Measurements from ENCODE around the gene ZFP36. TPM values are rescaled to one million over a fixed set of nuclear protein-coding genes. Genes with fewer than 3 reads are reported as not detected.
A peak's percentile ranks its signal among the peaks of the same experiment; 100 is the strongest.

ZFP36 gene
- total RNA-seq, 2 experiments from 2014 or later, result 1,278 to 1,362 TPM

- Mint-ChIP-seq H3K9me3 (no peaks in the 10 kb centered on the region), H3K4me1 (ENCODE audit: low read depth) (peaks cover 53% of the 10 kb centered on the region), H3K4me3 (peak overlapping the region; percentile 99), H3K27ac (peak overlapping the region; percentile 98), H3K27me3 (peaks cover 12% of the 10 kb centered on the region), H3K36me3 (ENCODE audit: low read depth) (peaks cover 65% of the 10 kb centered on the region)
- Histone ChIP-seq H3K9me3 (ENCODE audit: control insufficient read depth in 1 of 2, insufficient read depth in 1 of 2, low read length in 2 of 2) (no peaks in the 10 kb centered on the region), H3K27me3 (ENCODE audit: control insufficient read depth in 1 of 2, insufficient read depth in 2 of 2, low read length in 2 of 2) (no peaks in the 10 kb centered on the region), H3K27ac (ENCODE audit: low read depth in 1 of 2, low read length in 2 of 2) (peak overlapping the region; percentile 100), H3K4me1 (ENCODE audit: insufficient read depth, low read length) (peaks cover 85% of the 10 kb centered on the region), H3K4me3 (ENCODE audit: low read length) (peak overlapping the region; percentile 100), H3K36me3 (ENCODE audit: insufficient read depth, low read length) (peaks cover 29% of the 10 kb centered on the region)
- ChIA-PET POLR2A (interaction anchor here (0.7 to 9.4 kb wide), 11 partner anchors 8 to 558 kb away, joined by 3 to 144 read pairs (median 12); partner anchors contain the start of genes EID2B, GMFG, HNRNPL and MED29), CTCF (interaction anchor here (1.2 to 3.4 kb wide), 2 partner anchors 10 to 62 kb away, joined by 3 to 21 read pairs; no protein-coding TSS in a partner anchor)
- peak; percentile 57 to 92 (median 72) for DNase-seq
- TF ChIP-seq, protein P1, sequence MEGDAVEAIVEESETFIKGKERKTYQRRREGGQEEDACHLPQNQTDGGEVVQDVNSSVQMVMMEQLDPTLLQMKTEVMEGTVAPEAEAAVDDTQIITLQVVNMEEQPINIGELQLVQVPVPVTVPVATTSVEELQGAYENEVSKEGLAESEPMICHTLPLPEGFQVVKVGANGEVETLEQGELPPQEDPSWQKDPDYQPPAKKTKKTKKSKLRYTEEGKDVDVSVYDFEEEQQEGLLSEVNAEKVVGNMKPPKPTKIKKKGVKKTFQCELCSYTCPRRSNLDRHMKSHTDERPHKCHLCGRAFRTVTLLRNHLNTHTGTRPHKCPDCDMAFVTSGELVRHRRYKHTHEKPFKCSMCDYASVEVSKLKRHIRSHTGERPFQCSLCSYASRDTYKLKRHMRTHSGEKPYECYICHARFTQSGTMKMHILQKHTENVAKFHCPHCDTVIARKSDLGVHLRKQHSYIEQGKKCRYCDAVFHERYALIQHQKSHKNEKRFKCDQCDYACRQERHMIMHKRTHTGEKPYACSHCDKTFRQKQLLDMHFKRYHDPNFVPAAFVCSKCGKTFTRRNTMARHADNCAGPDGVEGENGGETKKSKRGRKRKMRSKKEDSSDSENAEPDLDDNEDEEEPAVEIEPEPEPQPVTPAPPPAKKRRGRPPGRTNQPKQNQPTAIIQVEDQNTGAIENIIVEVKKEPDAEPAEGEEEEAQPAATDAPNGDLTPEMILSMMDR (IDR thresholded peaks at IDR 0.05), result no peak
- ATAC-seq (ENCODE audit: poor library complexity), result no peak
- intact Hi-C loops (cut with DNase I, micrococcal nuclease), result no loop called here
These were observed 1.2 kb downstream of the ZFP36 start for GRCh38 chr19:39407660-39408391.

GRCh38 chr19:39408392-39409207, 2.0 kb downstream of the ZFP36 start:
- peak overlapping the region; percentile 98 for H3K27ac Mint-ChIP-seq
- no peaks in the 10 kb centered on the region for H3K9me3 ChIP-seq (ENCODE audit: control insufficient read depth in 1 of 2, insufficient read depth in 1 of 2, low read length in 2 of 2)
- intact Hi-C loops (cut with DNase I, micrococcal nuclease), result no loop called here
- ChIA-PET CTCF (interaction anchor here (3.4 kb wide), 1 partner anchor 11 kb away, joined by 21 read pairs; no protein-coding TSS in a partner anchor), POLR2A (interaction anchor here (0.9 to 9.4 kb wide), 9 partner anchors 9 to 559 kb away, joined by 3 to 144 read pairs (median 14); partner anchors contain the start of genes EID2B, GMFG, HNRNPL and MED29)
- H3K4me3 Mint-ChIP-seq, result peak overlapping the region; percentile 99
- H3K4me1 ChIP-seq (ENCODE audit: insufficient read depth, low read length), result peaks cover 84% of the 10 kb centered on the region
- TF ChIP-seq, protein P1 (IDR thresholded peaks at IDR 0.05), result no peak
- ATAC-seq (ENCODE audit: poor library complexity), result no peak
- no peaks in the 10 kb centered on the region for H3K9me3 Mint-ChIP-seq
- H3K4me3 ChIP-seq (ENCODE audit: low read length), result peak overlapping the region; percentile 100
- H3K36me3 ChIP-seq (ENCODE audit: insufficient read depth, low read length), result peaks cover 29% of the 10 kb centered on the region
- peaks cover 66% of the 10 kb centered on the region for H3K36me3 Mint-ChIP-seq (ENCODE audit: low read depth)
- DNase-seq, result peak in 8 of 14 experiments; percentile 34 to 71 (median 46)
- peak overlapping the region; percentile 100 for H3K27ac ChIP-seq (ENCODE audit: low read depth in 1 of 2, low read length in 2 of 2)
- no peaks in the 10 kb centered on the region for H3K27me3 ChIP-seq (ENCODE audit: control insufficient read depth in 1 of 2, insufficient read depth in 2 of 2, low read length in 2 of 2)
- peaks cover 12% of the 10 kb centered on the region for H3K27me3 Mint-ChIP-seq
- H3K4me1 Mint-ChIP-seq (ENCODE audit: low read depth), result peaks cover 53% of the 10 kb centered on the region
